Astrocyte of the spinal cord (primary cell): ENCODE measurements around the gene LDHAL6A.
"Not testable (repeated sequence)": the region's sequence is repeated elsewhere in the genome, so short reads cannot be mapped to it uniquely, and the experiment has no call there.

Experiments
- DNase-seq: peaks from one replicate; pipeline ENCODE4 v3.0.0; 2011; ENCODE audit warnings: low read depth, low spot score
- H3K4me3 ChIP-seq: 2 replicates; pipeline ENCODE4 v1.5.1; 2011; ENCODE audit warnings: low read depth, mild to moderate bottlenecking, low read length, moderate library complexity
- in situ Hi-C: cut with HindIII; loops from 2 replicates; pipeline ENCODE4 v1.10.0; 2017; ENCODE audit warnings: low sequenced_read_pairs
- TF ChIP-seq, protein P1 (sequence below): IDR thresholded peaks from 2 replicates; pipeline ENCODE4 v1.5.1; 2012; ENCODE audit warnings: low read depth, mild to moderate bottlenecking, low read length, inconsistent platforms

LDHAL6A gene

DNA sequence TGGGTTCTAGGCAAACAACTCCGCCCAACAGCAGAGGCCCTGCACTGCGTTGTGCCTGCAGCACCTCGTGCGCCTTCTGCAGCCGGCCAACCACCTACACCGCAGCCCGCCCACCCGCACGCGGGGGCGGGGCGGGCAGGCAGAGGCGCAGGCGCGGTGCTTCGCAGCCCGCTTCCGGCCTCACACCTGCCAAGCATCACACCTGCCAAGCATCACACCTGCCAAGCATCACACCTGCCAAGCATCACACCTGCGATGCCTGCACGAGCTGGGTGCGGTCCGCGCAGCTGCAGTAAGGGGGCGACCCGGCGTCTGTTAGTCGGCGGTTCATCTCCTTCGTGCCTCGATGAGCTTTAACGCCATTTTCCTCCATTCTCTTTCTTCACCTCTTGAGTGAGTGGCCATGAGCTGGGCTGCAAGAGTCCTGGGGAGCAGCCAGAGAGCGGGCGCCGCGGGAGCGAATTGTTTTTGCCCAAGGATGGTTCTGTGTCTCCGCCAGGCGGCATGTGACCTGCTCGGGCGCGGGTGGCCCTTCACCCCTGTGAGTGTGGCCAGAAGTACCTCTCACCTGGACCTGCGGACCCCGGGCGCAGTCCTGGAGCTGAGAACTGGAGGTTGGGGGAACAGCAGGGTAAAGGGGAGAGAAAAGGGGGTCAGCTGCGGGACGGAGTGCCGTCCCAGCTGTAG is at the start of gene LDHAL6A:
Gene LDHAL6A, plus strand, starts transcription at position 171 of the 687 bp plus-strand sequence. CDS start 825 bp downstream, outside the sequence.
- DNase-seq = no peak
- no peak within 1 kb of the TSS for H3K4me3 ChIP-seq
- TF ChIP-seq, protein P1, sequence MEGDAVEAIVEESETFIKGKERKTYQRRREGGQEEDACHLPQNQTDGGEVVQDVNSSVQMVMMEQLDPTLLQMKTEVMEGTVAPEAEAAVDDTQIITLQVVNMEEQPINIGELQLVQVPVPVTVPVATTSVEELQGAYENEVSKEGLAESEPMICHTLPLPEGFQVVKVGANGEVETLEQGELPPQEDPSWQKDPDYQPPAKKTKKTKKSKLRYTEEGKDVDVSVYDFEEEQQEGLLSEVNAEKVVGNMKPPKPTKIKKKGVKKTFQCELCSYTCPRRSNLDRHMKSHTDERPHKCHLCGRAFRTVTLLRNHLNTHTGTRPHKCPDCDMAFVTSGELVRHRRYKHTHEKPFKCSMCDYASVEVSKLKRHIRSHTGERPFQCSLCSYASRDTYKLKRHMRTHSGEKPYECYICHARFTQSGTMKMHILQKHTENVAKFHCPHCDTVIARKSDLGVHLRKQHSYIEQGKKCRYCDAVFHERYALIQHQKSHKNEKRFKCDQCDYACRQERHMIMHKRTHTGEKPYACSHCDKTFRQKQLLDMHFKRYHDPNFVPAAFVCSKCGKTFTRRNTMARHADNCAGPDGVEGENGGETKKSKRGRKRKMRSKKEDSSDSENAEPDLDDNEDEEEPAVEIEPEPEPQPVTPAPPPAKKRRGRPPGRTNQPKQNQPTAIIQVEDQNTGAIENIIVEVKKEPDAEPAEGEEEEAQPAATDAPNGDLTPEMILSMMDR = no peak
- in situ Hi-C loops = no loop called here

DNA sequence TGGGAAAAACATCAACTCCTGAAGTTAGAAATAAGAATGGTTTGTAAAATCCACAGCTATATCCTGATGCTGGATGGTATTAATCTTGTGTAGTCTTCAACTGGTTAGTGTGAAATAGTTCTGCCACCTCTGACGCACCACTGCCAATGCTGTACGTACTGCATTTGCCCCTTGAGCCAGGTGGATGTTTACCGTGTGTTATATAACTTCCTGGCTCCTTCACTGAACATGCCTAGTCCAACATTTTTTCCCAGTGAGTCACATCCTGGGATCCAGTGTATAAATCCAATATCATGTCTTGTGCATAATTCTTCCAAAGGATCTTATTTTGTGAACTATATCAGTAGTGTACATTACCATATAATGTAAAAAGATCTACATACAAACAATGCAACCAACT is 48.3 kb upstream of the LDHAL6A start:
- DNase-seq, in situ Hi-C loops, H3K4me3 ChIP-seq: not testable (repeated sequence)

DNA sequence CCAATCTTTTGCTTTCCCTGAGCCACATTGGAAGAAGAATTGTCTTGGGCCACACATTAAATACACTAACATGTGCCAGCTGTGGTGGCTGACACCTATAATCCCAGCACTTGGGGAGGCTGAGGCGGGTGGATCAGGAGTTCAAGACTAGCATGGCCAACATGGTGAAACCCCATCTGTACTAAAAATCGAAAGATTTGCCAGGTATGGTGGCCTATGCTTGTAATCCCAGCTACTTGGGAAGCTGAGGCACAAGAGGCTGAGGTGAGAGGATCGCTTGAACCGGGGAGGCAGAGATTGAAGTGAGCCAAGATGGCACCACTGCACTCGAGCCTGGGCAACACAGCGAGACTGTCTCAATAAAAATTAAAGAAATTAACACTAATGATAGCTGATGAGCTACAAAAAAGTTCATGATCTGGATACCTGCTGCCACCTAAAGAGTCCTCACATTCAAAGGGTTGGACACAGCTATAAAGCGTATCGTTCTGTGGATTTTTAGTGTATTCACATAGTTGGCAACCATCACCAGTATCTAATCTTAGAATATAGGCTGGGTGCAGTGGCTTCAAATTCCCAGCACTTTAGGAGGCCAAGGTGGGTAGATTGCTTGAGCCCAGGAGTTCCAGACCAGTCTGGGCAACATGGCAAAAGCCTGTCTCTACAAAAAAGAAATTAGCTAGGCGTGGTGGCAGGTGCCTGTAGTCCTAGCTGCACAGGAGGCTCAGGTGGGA is 46.9 kb upstream of the LDHAL6A start:
- TF ChIP-seq, protein P1 = no peak
- DNase-seq = peak; percentile 15
- no peak overlapping the region for H3K4me3 ChIP-seq
- in situ Hi-C loops = no loop called here

DNA sequence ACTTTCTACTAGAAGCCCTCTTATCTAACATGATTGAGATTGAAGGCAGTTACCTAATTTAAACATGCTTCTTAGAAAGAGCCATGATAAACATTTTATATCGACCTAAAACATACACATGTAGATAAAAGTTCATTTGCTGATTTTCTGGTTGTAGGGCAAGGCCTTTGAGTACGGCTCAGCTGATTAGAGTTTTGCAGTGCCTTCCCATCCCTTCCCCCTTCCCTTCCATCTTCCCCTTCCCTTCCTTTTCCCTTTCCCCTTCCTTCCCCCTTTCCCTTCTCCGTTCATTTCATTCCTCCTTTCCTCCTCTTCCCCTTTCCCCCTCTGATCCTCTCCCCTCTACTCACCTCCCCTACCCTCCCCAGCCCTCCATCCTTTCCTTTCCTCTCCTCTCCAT is 39.2 kb upstream of the LDHAL6A start:
- in situ Hi-C loops = no loop called here
- H3K4me3 ChIP-seq = no peak overlapping the region
- TF ChIP-seq, protein P1 = no peak
- DNase-seq = no peak

DNA sequence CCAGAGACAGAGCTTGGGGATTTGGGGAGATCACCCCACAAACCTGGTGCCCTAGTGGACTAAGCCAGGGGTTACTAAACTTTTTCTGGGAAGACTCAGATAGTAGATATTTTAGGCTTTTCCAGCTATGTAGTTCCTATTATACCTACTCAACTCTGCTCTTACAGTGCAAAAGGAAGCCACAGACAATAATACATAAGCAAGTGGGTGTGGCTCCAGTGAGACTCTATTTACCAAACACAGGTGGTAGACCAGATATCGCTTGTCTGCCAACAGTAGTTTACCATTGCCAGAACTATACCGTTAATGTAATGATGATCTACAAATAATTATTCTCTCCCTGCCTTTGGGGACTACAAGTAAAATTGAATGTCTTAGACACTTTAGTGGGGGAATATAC is 36.6 kb upstream of the LDHAL6A start:
- H3K4me3 ChIP-seq = no peak overlapping the region
- TF ChIP-seq, protein P1 = no peak
- DNase-seq = no peak
- in situ Hi-C loops = no loop called here

DNA sequence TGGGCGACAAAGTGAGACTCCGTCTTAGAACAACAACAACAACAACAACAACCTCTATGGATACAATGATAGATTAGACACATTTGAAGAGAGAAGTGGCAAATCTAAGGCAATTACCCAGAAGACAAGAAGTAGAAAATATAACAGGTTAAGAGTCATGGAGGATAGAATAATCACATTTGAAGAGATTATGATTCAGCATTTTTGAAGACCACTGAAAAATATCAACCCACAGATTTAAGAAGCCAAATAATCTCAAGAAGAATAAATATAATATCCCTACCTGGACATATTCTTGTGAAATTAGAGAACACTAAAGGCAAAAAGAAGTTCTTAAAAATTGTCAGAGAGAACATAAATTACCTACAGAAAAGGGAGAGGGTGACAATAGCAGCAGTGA is 35.6 kb upstream of the LDHAL6A start:
- TF ChIP-seq, protein P1 = no peak
- no peak overlapping the region for H3K4me3 ChIP-seq
- no peak for DNase-seq
- in situ Hi-C loops = no loop called here

DNA sequence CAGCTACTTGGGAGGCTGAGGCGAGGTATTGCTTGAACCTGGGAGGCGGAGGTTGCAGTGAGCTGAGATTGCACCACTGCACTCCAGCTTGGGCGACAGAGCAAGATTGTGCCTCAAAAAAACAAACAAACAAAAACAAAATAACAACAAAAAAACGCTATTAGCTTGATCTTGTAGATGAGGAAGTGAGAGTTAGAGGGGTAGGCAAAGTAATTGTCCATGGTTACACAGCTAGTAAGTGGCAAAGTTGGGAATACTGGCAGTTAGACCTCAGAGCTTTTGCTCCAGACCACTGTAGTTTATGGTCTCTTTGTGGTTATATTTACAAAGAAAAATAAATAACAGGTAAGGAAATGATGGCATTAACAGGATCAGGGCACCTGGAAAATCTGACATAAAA is 28.4 kb upstream of the LDHAL6A start:
- in situ Hi-C loops = no loop called here
- TF ChIP-seq, protein P1 = no peak

More for the DNA sequence above, 28.4 kb upstream of the LDHAL6A start:
- H3K4me3 ChIP-seq = no peak overlapping the region
- DNase-seq = no peak
